H1 (cell line): ENCODE data around the gene GPR171. TPM values are rescaled to one million over a fixed set of nuclear protein-coding genes. Genes with fewer than 3 reads are reported as not detected.

ENCODE experiments used
- polyA plus RNA-seq, 7 experiments: library from polyadenylated mRNA; depleted of rRNA in 3 of 7; stranded (reverse) in 5 of 7; unstranded in 2 of 7; fragments of >200 nt in 5 of 7; fragments of 200-250 nt in 2 of 7; gene quantifications; 1 replicate in 5 of 7; 2 replicates in 1 of 7; 4 replicates in 1 of 7; pipeline versions ENCODE4 v1.2.1 to v1.2.3, GENCODE V29; 2011 to 2013; ENCODE audit warnings: missing spikeins in 2 of 7, mixed read lengths in 2 of 7
- total RNA-seq: library from RNA; stranded (reverse); fragmentation: NEBNext Ultra II Directional; extraction: Animal tissue kit (Norgen Biotek cat#: 25700); gene quantifications from 2 replicates; pipeline ENCODE4 v1.2.1, GENCODE V29; 2021
- TF ChIP-seq, protein P1 (sequence below), 3 experiments: IDR thresholded peaks; 1 replicate in 2 of 3; 2 replicates in 1 of 3; pipeline versions ENCODE4 v1.5.1 to v1.6.1; 2011; ENCODE audit warnings: low read length in 3 of 3, mild to moderate bottlenecking in 3 of 3, inconsistent platforms in 2 of 3, low read depth in 1 of 3, moderate library complexity in 1 of 3; ENCODE audit not compliant: insufficient read depth in 1 of 3; ENCODE audit errors: control extremely low read depth in 1 of 3

The GPR171 gene
- total and polyA plus RNA-seq, 2 of the 8 experiments (the other 6 are each of a cell fraction or from before 2014, with no cell fraction given) = not detected

DNA sequence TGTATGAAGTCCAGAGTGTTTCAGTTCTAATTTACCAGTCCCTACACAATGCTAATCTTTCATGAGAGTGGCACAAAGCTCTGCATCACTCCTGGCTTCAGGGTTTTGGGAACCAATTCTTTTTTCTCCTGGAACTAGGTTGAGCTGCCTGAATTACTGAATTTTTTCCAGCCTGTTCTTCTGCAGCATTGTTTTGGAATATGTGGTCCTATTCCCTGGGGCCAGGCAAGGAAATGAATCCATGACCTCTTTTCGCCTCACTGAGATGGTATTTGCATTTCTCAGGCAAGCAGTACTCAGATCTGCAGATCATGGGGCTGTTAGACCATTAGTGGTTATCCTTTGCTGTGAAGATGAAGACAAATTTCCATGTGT lies 25.6 kb upstream of the GPR171 start (continued):
- TF ChIP-seq, protein P1, sequence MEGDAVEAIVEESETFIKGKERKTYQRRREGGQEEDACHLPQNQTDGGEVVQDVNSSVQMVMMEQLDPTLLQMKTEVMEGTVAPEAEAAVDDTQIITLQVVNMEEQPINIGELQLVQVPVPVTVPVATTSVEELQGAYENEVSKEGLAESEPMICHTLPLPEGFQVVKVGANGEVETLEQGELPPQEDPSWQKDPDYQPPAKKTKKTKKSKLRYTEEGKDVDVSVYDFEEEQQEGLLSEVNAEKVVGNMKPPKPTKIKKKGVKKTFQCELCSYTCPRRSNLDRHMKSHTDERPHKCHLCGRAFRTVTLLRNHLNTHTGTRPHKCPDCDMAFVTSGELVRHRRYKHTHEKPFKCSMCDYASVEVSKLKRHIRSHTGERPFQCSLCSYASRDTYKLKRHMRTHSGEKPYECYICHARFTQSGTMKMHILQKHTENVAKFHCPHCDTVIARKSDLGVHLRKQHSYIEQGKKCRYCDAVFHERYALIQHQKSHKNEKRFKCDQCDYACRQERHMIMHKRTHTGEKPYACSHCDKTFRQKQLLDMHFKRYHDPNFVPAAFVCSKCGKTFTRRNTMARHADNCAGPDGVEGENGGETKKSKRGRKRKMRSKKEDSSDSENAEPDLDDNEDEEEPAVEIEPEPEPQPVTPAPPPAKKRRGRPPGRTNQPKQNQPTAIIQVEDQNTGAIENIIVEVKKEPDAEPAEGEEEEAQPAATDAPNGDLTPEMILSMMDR (IDR thresholded peaks at IDR 0.05; ENCODE audit: control extremely low read depth in 1 of 3, insufficient read depth in 1 of 3, low read depth in 1 of 3, low read length in 3 of 3) = no peak
